ENCODE measurements around the gene CACNA1F.

Gene CACNA1F

DNA sequence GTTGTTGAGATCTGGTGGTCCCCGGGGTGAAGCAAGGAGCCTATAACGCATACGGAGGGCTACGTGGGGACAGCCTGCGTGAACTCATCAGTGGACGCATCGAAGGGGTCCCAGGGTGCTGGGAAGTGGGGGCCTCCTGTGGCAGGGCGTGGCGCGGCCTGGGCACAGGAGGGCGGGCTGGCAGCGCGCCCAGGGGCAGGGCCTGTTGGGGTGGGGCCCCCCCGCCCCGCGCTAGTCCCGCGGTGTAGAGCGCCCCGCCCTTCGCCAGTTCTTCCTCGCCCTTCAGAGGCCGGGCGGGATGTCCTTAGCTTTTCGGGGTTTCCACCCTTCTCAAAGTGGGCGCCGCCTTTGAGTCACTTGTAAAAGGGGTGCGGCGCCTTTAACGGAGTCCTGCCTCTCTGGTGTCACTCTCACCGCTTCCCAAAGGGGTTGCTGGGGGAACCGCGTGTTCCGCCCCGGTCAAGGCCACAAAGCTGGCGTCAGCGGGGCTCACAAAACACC, 60.8 kb downstream of the CACNA1F start:
- peak; percentile 12 for DNase-seq

DNA sequence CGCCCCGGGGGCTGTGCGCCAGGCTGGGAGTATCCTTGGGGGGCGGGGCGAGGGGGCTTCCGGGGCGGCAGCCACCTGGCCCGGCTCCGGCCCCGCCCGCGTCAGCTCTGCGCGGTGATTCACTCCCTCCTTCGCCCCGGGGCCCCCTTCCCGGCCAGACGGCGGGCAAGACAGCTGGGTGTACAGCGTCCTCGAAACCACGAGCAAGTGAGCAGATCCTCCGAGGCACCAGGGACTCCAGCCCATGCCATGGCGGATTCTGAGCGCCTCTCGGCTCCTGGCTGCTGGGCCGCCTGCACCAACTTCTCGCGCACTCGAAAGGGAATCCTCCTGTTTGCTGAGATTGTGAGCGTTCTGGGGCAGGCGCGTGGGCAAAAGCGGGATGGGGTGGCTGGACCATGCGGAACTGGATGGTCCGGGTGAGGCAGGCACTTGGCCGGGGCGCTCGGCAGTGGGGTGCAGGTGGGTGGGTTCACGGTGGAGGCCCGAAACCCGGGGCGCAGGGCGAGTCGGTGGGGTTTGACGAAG, 61.3 kb downstream of the CACNA1F start, which contains the start of gene PLP2:
TSS of gene PLP2 (plus strand) at position 147 of the 528 bp plus-strand sequence. CDS start at position 250, 103 bp downstream.
- peak; percentile 21 for DNase-seq

DNA sequence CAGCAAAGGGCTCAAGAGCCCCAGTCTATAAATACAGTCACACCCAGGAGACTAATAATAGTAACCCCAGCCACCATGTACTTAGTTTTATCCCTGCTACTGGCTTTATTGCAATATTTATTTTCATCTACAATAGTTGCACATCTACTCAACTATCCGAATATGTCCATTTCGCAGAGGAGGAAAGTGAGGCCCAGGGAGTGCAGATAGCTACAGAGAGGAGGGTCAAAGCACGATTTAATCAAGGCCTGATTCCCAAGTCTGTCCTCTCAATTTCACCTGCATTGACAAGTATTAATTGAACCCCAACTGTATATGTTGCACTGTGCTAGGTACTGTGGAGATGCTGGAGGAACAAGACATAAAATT, 65.4 kb downstream of the CACNA1F start:
- no peak for DNase-seq

DNA sequence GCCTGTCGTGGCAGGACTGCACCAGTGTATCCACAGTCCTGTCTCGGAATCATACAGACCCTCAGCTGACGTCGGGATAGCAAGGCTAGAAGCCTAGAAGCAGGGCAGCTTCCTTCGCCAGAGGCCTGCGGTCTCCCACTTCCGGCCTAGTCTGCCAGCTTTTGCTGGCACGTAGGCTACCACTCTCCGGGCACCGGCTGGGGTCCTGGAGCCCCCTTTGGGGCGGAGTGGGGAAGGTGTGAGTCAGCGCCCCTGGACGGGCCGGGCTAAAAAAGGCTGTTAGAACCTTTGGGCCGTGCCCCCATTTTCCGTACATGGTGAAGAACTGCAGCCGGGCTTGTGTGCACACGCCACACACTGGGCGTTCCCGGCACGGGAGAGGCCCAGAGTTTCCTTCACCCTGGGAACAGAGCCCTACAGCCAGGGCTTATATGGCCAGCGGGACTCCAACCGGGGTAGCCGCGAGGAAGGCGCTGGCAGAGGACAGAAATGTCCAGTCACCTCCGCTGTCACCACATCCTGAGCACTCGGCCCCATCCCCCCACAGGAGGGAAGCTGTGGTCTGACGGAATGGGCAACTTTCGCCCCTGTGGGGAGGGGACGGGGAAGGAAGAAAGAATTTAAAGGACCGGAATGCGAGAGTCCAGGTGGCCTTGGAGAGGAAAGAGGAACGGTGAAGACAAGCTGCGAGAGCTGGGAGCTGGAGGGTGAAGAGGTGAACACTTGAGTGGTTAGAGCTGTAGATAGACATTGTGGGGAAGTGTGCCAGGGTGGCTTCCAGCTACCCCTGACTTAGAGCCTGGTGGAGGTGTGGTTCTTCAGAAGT, 66.0 kb downstream of the CACNA1F start:
- DNase-seq: no peak

DNA sequence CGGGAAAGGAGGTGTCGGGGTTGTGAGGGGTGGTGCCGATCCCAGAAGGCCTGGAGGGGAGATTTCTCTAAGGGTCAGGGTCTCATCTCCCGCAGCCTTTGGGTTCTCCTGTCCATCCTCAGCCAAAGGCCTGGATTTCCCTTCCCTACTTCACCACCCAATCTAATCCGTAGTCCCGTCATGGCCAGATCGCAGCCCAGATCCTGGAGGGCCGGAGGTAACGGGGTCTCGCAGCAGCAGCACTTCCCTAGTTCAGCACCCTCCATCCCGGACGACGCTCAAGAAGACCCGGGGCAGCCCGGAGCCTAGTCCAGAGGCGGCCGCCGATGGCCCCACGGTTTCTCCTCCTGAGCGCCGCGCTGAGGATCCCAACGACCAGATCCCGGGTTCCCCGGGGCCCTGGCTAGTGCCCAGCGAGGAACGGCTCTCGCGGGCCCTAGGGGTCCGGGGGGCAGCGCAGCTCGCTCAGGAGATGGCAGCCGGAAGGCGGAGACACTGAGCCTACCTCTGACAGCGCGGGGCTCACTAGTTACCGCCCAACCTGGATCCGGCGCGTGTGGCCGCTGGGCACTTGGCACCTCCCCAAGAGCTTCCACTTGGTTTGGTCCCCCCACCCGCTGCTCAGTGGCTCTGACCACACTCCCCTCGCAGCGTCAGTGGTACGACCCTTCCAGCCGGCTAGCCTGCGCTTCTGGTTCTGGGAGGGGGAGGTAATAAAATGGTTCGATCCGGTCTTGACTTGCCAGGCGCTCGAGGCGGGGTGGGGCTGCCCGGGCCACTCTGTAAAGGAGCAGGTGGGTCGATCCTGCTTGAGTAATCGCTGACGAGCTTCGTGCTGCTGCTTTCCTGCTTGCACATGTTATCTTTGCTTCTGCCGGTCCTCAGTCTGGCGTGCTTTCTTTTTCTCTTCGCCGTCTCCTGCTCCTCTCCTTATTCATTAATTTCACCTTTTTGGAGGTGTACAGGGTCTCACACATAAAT, 66.9 kb downstream of the CACNA1F start:
- no peak for DNase-seq

DNA sequence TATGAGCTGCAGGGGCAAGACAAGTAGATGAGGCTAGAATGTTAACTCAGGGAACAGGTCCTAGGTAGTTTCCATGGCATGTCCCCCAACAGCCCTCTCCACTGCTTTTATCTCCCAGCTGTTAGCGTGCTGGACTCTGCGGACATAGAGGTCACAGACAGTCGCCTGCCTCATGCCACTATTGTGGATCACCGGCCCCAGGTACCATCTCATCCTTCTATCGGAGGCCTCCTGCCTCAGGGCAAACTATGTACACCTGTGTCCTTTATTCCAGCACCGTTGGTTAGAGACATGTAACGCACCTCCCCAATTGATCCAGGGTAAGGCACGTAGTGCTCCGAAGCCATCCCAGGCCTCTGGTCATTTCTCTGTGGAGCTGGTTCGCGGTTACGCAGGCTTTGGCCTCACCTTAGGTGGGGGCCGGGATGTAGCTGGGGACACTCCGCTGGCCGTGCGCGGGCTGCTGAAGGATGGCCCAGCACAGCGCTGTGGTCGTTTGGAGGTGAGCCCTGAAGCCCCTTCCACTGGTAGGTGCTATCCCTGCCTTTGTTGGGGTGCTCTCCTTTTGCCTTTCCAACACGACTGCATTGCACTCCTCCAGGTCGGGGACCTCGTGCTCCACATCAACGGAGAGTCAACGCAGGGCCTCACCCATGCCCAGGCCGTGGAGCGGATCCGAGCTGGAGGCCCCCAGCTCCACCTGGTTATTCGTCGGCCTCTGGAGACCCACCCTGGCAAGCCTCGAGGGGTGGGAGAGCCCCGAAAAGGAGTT, 68.4 kb downstream of the CACNA1F start:
- DNase-seq: no peak

DNA sequence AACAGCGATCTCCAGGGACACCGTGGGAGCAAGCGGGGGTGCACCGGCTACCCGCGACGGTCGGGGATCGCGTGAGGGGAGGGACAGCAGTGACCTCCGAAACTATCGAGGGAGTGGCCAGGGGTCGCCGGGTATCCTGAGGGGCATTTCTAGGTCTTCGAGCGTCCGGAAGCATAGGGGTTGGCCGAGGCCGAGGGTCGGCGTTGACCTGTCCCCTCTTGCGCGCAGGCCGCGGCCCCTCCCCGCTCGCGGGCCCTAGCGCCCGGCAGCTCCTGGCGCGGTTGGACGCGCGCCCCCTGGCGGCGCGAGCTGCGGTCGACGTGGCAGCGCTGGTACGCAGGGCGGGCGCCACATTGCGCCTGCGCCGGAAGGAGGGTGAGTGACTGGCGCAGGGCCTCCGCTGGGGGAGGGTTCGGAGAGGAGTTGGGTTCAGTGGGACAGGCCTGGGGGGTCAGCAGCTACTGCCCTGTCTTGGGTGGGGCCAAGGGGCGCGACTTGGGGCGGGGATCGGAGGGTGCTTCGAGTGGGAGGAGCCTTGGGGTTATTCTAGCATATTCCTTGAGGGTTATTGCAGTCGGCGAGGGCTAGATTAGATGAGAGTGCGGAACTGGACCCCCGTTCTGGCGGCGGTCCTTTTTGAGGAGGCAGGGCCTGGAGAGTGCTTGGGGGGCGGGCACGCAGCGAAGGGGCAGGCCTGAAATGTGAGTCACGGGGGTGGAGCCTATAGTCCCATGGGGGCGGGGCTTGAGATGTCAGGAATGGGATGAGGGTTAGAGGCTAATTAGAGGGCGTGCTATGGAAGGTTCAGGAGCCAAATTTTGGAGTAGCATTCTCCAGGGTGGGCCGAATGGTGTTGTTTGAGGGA, 69.4 kb downstream of the CACNA1F start:
- DNase-seq: peak; percentile 57

DNA sequence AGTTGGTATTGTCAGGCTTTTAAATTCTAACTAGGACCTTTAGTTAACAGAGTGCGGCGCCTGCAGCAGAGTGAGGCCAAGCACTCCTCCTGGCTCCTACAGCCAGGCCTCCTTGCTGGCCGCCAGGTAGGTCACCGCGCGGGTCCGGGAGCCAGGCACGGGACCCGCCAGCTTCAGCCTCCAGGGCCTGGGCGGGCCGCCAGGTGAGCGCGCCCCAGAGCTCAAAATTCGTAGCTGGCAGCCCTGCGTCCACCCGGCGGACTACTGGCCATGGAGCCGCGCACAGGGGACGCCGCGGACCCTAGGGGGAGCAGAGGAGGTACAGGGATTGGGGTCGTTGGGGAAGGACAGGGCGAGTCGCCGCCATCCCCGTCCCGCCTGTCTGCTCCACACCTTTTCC, 70.5 kb downstream of the CACNA1F start, which contains the start of gene MAGIX:
TSS of gene MAGIX (plus strand) at position 139 of the 400 bp plus-strand sequence. CDS start at position 271, 132 bp downstream.
- no peak for DNase-seq

DNA sequence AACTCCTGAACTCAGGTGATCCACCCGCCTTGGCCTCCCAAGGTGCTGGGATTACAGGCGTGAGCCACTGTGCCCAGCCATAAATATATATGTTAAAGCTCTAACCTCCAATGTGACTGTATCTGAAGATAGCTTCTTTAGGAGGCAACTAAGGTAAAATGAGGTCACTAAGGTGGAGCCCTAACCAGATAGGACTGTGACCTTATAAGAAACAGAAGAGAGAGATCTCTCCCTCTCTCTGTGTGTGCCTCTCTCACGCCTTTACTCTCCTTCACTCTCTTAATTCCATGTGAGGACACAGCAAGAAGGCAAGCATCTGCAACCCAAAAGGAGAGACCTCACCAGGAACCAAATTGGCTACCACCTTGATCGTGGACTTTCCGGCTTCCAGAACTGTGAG, 71.5 kb downstream of the CACNA1F start:
- no peak for DNase-seq

DNA sequence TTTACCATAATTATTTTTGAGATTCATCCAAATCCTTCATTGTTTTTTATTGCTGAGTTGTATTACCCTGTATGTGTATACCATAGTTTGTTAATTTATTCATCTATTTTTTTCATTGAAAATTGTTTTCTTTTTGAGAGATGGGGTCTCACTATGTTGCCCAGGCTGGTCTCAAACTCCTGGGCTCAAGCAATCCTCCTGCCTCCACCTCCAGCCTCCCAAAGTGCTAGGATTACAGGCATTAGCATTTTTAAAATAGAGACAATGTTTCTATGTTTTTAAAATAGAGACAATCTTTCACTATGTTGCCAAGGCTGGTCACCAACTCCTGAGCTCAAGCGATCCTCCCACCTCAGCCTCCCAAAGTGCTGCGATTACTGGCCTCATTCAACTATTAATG, 72.2 kb downstream of the CACNA1F start:
- no peak for DNase-seq

DNA sequence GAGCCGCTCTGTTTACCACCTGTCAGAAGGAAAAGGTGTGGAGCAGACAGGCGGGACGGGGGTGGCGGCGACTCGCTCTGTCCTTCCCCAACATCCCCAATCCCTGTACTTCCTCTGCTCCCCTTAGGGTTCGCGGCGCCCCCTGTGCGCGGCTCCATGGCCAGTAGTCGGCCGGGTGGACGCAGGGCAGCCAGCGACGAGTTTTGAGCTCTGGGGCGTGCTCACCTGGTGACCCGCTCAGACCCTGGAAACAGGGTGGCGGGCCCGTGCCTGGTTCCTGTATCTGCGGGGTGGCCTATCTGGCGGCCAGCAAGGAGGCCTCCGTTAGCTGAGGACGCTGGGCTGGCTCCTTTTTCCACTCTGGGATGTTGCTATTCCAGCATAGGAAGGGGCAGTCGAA, 75.9 kb downstream of the CACNA1F start:
- no peak for DNase-seq

DNA sequence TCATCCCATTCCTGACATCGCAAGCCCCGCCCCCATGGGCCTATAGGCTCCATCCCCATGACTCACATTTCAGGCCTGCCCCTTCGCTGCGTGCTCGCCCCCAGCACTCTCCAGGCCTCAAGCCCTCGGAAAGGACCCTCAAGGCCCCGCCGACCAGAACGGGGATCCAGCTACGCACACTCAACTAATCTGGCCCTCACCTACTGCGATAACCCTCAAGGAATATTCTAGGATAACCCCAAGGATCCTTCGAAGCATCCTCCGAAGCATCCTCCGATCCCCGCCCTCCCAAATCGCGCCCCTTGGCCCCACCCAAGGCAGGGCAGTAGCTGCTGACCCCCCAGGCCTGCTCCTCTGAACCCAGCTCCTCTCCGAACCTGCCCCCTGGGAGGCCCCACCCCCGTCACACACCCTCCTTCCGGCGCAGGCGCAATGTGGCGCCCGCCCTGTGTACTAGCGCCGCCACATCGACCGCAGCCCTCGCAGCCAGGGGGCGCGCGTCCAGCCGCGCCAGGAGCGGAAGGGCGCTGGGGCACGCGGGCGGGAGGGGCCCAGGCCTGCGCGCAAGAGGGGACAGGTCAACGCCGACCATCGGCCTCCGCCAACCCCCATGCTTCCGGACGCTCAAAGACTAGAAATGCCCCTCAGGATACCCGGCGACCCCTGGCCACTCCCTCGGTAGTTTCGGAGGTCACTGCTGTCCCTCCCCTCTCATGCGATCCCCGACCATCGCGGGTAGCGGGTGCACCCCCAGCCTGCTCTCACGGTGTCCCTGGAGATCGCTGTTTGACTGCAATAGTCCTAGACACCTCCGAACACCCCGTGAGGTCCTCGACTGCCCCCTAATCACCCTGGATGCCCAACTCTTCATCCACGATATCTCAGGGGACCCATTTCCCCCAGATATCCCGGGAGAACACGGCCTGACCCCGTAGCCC, 77.0 kb downstream of the CACNA1F start:
- DNase-seq: peak; percentile 58

DNA sequence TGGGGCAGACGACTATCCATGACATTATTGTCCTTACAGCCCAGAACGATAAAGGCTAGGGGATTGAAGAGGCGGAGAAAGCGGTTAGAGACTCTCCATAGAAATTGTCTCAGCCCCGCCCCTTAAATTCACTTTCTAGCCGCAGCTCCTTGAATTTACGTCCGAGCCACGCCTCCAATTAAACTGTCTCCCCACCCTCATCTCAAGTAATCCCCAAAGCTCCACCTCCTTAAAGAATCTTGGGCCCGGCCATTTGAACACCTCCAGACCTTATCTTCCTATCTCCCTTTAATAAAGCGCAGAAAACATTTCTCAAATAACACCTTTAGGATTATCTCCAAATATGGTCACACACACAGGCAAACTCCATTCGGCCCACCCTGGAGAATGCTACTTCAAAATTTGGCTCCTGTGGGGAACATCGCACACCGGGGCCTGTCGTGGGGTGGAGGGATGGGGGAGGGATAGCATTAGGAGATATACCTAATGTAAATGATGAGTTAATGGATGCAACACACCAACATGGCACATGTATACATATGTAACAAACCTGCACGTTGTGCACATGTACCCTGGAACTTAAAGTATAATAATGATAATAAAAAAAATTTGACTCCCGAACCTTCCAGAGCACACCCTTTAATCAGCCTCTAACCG, 77.8 kb downstream of the CACNA1F start:
- peak; percentile 2 for DNase-seq

All from NCI-H446 treated with DMSO at 0.1 percent for 48 hours (cell line).